Ishikawa (cell line): ENCODE measurements around the gene RAPGEF4.

ENCODE experiments used
- CEBPB ChIP-seq: IDR thresholded peaks from 2 replicates; pipeline ENCODE4 v1.6.1; 2012
- CREB1 ChIP-seq: IDR thresholded peaks from 2 replicates; pipeline ENCODE4 v1.6.1; 2012; ENCODE audit warnings: low read depth
- EGR1 ChIP-seq: IDR thresholded peaks from 2 replicates; pipeline ENCODE4 v1.6.1; 2012
- EP300 ChIP-seq: IDR thresholded peaks from 2 replicates; pipeline ENCODE4 v1.6.1; 2012; ENCODE audit warnings: borderline replicate concordance
- FOXM1 ChIP-seq: IDR thresholded peaks from 2 replicates; pipeline ENCODE4 v1.6.1; 2012; ENCODE audit warnings: low read depth, borderline replicate concordance
- MAX ChIP-seq: IDR thresholded peaks from 2 replicates; pipeline ENCODE4 v1.6.1; 2012
- NFIC ChIP-seq: IDR thresholded peaks from 2 replicates; pipeline ENCODE4 v1.6.1; 2012
- RAD21 ChIP-seq: IDR thresholded peaks from 2 replicates; pipeline ENCODE4 v1.6.1; 2012; ENCODE audit warnings: low read depth
- REST ChIP-seq: IDR thresholded peaks from 2 replicates; pipeline ENCODE4 v1.6.1; 2012; ENCODE audit warnings: low read depth, mild to moderate bottlenecking
- TAF1 ChIP-seq: IDR thresholded peaks from 2 replicates; pipeline ENCODE4 v1.6.1; 2012; ENCODE audit warnings: low read depth, mild to moderate bottlenecking
- TCF12 ChIP-seq: IDR thresholded peaks from 2 replicates; pipeline ENCODE4 v1.6.1; 2012; ENCODE audit warnings: low read depth
- TEAD4 ChIP-seq: IDR thresholded peaks from 2 replicates; pipeline ENCODE4 v1.6.1; 2012
- YY1 ChIP-seq: IDR thresholded peaks from 2 replicates; pipeline ENCODE4 v1.6.1; 2012; ENCODE audit warnings: low read depth
- ZBTB7A ChIP-seq: IDR thresholded peaks from 2 replicates; pipeline ENCODE4 v1.6.1; 2012; ENCODE audit warnings: low read depth
- TF ChIP-seq, protein P1 (sequence below): IDR thresholded peaks from 2 replicates; pipeline ENCODE4 v1.6.1; 2012

Gene RAPGEF4

GRCh38 chr2:172944022-172944793, 208.6 kb downstream of the RAPGEF4 start:
- TF ChIP-seq EGR1: no peak
- no peak for TF ChIP-seq TCF12
- no peak for TF ChIP-seq REST
- TF ChIP-seq RAD21: no peak
- no peak for TF ChIP-seq TEAD4
- no peak for TF ChIP-seq CREB1
- no peak for TF ChIP-seq EP300
- no peak for TF ChIP-seq CEBPB
- TF ChIP-seq, protein P1, sequence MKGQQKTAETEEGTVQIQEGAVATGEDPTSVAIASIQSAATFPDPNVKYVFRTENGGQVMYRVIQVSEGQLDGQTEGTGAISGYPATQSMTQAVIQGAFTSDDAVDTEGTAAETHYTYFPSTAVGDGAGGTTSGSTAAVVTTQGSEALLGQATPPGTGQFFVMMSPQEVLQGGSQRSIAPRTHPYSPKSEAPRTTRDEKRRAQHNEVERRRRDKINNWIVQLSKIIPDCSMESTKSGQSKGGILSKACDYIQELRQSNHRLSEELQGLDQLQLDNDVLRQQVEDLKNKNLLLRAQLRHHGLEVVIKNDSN: no peak
- TF ChIP-seq FOXM1: no peak
- no peak for TF ChIP-seq ZBTB7A
- no peak for TF ChIP-seq TAF1
- TF ChIP-seq MAX: no peak
- no peak for TF ChIP-seq NFIC
- TF ChIP-seq YY1: no peak

DNA sequence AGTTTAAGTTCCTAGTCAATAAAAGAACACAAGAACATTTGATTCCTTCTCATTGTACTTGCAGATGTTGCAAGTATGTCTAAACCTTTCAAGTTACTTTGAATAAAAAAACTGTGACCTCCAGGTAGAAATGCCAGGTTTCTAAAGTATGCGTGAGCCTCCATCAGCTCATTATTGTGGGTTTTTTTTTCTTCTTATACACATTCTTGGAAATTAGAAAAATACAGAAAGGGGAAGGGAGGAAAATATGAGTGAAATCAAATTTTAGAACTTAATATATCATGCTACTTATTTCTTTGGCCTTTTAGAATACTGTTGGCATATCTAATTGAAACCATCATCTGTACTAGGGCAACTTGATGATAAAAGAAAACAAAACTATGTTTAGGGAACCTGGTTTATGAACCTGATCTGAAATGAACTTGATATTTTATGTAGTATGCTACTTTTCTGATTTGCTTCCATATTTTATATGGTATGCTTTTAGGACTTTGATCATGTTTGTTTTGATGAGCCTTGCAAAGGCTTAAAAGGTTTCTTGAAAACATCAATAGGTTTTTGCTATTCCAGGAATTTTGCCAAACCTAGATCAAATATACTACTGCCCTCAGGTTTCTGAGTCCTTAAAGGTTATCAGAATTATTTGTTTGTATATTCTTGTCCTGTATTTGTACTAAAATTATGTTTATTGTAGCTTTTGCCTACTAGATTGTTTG, 209.3 kb downstream of the RAPGEF4 start:
- TF ChIP-seq TEAD4: no peak
- TF ChIP-seq, protein P1: no peak
- no peak for TF ChIP-seq ZBTB7A
- no peak for TF ChIP-seq RAD21
- TF ChIP-seq TAF1: no peak
- no peak for TF ChIP-seq NFIC
- no peak for TF ChIP-seq CEBPB
- no peak for TF ChIP-seq YY1
- TF ChIP-seq TCF12: no peak
- no peak for TF ChIP-seq CREB1
- TF ChIP-seq FOXM1: no peak
- TF ChIP-seq EGR1: no peak
- no peak for TF ChIP-seq REST
- no peak for TF ChIP-seq EP300
- TF ChIP-seq MAX: no peak

DNA sequence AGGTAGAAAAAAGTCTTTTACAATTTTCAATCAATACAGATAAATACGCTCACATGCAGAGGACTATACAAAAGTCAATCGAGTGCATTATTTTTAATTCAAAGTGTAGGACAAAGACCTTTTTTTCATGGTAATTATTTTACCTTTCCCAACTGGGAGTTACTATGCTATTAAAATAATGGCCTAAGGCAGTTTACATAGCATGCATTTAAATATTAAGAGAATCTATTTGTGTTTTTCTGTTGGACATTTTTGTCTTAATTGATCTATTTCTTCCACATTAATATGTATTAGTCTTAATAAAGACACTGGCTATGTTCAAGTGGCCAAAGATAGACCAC, 209.8 kb downstream of the RAPGEF4 start:
- TF ChIP-seq FOXM1 (no peak), REST (no peak), TEAD4 (no peak), YY1 (no peak), RAD21 (no peak), CREB1 (no peak), MAX (no peak), NFIC (no peak), EP300 (no peak), TCF12 (no peak), ZBTB7A (no peak), EGR1 (no peak), CEBPB (no peak), TAF1 (no peak)
- TF ChIP-seq, protein P1: no peak
